Smooth muscle cell (in vitro differentiated cells): ENCODE results near the gene FOXN4. TPM values are rescaled to one million over a fixed set of nuclear protein-coding genes. Genes with fewer than 3 reads are reported as not detected.

Experiments used
- DNase-seq: peaks from one replicate; lab custom pipeline; 2025; ENCODE audit not compliant: unreplicated experiment; lab: John Stamatoyannopoulos, UW
- H2AFZ ChIP-seq: fragments of 200-600 bp; sonication (generic); 2 replicates; pipeline ENCODE4 v1.6.0; 2016; ENCODE audit warnings: antibody characterized with exemption, low read depth, mild to moderate bottlenecking
- H3F3A ChIP-seq: fragments of 200-600 bp; sonication (generic); 2 replicates; pipeline ENCODE4 v1.6.0; 2017; ENCODE audit warnings: antibody characterized with exemption, low read depth
- H3K27ac ChIP-seq: fragments of 200-600 bp; sonication (generic); 2 replicates; pipeline ENCODE4 v1.5.1; 2016; ENCODE audit warnings: low read depth, mild to moderate bottlenecking
- H3K27me3 ChIP-seq: fragments of 200-600 bp; sonication (generic); 2 replicates; pipeline ENCODE4 v1.6.1; 2016; ENCODE audit warnings: low read depth, mild to moderate bottlenecking
- H3K36me3 ChIP-seq: fragments of 200-600 bp; sonication (generic); 2 replicates; pipeline ENCODE4 v1.5.1; 2016; ENCODE audit warnings: low read depth
- H3K4me1 ChIP-seq: fragments of 200-600 bp; sonication (generic); 2 replicates; pipeline ENCODE4 v1.5.1; 2016; ENCODE audit warnings: low read depth
- H3K4me2 ChIP-seq: fragments of 200-600 bp; sonication (generic); 2 replicates; pipeline ENCODE4 v1.6.0; 2016; ENCODE audit warnings: mild to moderate bottlenecking
- H3K4me3 ChIP-seq: fragments of 200-600 bp; sonication (generic); 2 replicates; pipeline ENCODE4 v1.5.1; 2016; ENCODE audit warnings: mild to moderate bottlenecking
- H3K79me2 ChIP-seq: fragments of 200-600 bp; sonication (generic); 2 replicates; pipeline ENCODE4 v1.6.0; 2016; ENCODE audit warnings: low read depth, mild to moderate bottlenecking
- H3K9ac ChIP-seq: fragments of 200-600 bp; sonication (generic); 2 replicates; pipeline ENCODE4 v1.6.0; 2016; ENCODE audit warnings: low read depth
- H3K9me3 ChIP-seq: fragments of 200-600 bp; sonication (generic); replicated peaks from 2 replicates; pipeline ENCODE4 v1.5.1; 2016; ENCODE audit warnings: low read depth
- H4K20me1 ChIP-seq: fragments of 200-600 bp; sonication (generic); 2 replicates; pipeline ENCODE4 v1.6.0; 2016; ENCODE audit warnings: low read depth
- WGBS: methylation state at CpG from one replicate; pipeline ENCODE4 v1.1.7; 2016; ENCODE audit warnings: low lambda C conversion rate; 5-methylcytosine and 5-hydroxymethylcytosine counted together
- polyA plus RNA-seq: library from polyadenylated mRNA; unstranded; fragments of >200 nt; fragmentation: Nextera tagmentation; extraction: Ambion mirVana; gene quantifications from 2 replicates; pipeline ENCODE4 v1.2.1, GENCODE V29; 2016
- total RNA-seq: library from RNA; depleted of rRNA; stranded (reverse); fragments of >200 nt; gene quantifications from 2 replicates; pipeline ENCODE4 v1.2.3, GENCODE V29; 2014
- TF ChIP-seq, protein P1 (sequence below): fragments of 200-600 bp; sonication (generic); IDR thresholded peaks from 2 replicates; pipeline ENCODE4 v1.5.1; 2017; ENCODE audit warnings: borderline replicate concordance, mild to moderate bottlenecking, antibody characterized with exemption; ENCODE audit not compliant: insufficient read depth, poor library complexity, severe bottlenecking

Gene FOXN4
- total and polyA plus RNA-seq, 2 experiments from 2014 or later: not detected

DNA sequence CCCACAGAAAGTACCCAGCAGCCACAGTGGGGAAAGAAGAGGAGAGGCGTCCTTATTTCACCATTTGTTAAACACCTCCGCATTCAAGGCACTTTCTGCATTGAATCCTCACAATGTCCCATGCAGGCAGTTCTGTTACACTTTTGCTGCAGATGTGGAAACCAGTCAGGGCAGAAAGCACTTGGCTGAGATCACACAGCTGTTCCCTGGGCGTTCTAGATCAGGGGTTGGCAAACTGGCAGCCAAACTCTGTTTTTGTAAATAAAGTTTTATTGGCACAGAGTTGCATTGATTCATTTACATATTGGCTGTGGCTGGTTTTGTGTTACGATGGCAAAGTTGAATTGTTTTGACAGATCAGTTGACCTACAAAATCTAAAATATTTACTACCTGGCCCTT, 20.1 kb downstream of the FOXN4 start:
- Histone ChIP-seq H3K9me3 (no peaks in the 10 kb centered on the region), H3K9ac (no peak overlapping the region), H3K27me3 (no peaks in the 10 kb centered on the region), H3K27ac (no peak overlapping the region), H3K4me2 (no peak overlapping the region), H3K36me3 (no peaks in the 10 kb centered on the region), H2AFZ (no peak overlapping the region), H4K20me1 (no peaks in the 10 kb centered on the region), H3K4me3 (no peak overlapping the region), H3K4me1 (peaks cover 10% of the 10 kb centered on the region), H3K79me2 (no peaks in the 10 kb centered on the region), H3F3A (no peaks in the 10 kb centered on the region)
- DNase-seq: no peak
- TF ChIP-seq, protein P1, sequence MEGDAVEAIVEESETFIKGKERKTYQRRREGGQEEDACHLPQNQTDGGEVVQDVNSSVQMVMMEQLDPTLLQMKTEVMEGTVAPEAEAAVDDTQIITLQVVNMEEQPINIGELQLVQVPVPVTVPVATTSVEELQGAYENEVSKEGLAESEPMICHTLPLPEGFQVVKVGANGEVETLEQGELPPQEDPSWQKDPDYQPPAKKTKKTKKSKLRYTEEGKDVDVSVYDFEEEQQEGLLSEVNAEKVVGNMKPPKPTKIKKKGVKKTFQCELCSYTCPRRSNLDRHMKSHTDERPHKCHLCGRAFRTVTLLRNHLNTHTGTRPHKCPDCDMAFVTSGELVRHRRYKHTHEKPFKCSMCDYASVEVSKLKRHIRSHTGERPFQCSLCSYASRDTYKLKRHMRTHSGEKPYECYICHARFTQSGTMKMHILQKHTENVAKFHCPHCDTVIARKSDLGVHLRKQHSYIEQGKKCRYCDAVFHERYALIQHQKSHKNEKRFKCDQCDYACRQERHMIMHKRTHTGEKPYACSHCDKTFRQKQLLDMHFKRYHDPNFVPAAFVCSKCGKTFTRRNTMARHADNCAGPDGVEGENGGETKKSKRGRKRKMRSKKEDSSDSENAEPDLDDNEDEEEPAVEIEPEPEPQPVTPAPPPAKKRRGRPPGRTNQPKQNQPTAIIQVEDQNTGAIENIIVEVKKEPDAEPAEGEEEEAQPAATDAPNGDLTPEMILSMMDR: no peak
- 88% methylated on average over 4 of the region's 4 CpGs for WGBS

DNA sequence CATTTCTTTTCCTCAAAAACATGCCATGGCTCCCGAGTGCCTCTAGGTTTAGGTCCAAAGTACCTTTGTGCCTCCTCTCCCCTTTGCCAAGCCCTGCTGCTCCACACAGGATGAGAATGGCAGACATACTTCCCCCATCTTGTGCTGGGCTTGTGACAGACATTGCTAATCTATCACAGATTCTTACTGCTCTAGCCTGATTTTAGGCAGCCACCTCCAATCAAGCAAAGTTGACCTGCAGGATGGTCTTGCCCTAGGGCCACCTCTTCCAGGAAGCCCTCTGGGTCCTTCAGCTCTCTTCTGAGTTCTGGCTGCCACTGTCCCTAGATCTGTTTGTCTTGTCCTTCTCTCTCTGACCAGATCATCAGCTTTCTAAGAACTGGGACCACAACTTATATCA, 20.5 kb downstream of the FOXN4 start:
- Histone ChIP-seq H3K79me2 (no peaks in the 10 kb centered on the region), H3K27me3 (no peaks in the 10 kb centered on the region), H3K36me3 (no peaks in the 10 kb centered on the region), H3F3A (no peaks in the 10 kb centered on the region), H4K20me1 (no peaks in the 10 kb centered on the region), H3K27ac (no peak overlapping the region), H3K4me1 (peaks cover 10% of the 10 kb centered on the region), H3K4me3 (no peak overlapping the region), H3K4me2 (no peak overlapping the region), H3K9ac (no peak overlapping the region), H2AFZ (no peak overlapping the region), H3K9me3 (no peaks in the 10 kb centered on the region)
- DNase-seq: no peak
- 84% methylated on average over 1 of the region's 1 CpG for WGBS
- TF ChIP-seq, protein P1: no peak

DNA sequence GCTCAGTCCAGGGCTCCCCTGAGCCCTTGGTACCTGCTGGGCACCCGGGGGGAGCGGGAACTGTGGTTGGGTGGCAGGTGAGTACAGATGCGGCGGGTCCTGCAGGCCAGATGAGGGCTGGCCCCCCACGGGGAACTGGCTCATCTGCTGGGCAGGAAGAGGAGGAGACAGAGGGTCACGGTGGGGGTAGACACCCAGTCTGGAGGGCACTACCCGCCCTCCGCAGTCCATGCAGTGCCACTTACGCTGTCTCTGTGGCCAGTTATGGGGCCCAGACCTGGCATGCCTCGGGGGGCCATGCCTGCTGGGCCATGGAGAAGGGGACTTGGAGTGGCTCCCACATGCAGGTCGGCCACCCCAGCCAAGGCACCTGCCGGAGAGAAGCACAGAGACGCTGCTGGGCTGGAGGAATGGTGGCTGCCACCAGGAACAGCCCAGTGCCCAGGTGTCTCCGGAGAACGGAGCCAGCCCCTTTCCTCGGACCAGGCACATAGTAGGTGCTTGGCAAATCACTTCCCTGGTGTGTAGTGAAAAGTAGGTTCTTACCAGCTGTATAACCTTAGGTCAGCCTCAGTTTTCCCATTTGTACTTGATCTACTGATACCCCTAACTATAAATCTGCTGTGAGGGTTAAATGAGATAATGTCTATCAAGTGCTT, 21.1 kb downstream of the FOXN4 start:
- H3K4me1 ChIP-seq: peaks cover 10% of the 10 kb centered on the region
- H3K9ac ChIP-seq: no peak overlapping the region
- H3F3A ChIP-seq: no peaks in the 10 kb centered on the region
- no peak overlapping the region for H3K4me2 ChIP-seq
- H2AFZ ChIP-seq: no peak overlapping the region
- TF ChIP-seq, protein P1: no peak
- H3K9me3 ChIP-seq: no peaks in the 10 kb centered on the region
- 93% methylated on average over 16 of the region's 16 CpGs for WGBS
- no peak overlapping the region for H3K27ac ChIP-seq
- no peaks in the 10 kb centered on the region for H4K20me1 ChIP-seq
- no peak for DNase-seq
- H3K36me3 ChIP-seq: no peaks in the 10 kb centered on the region
- H3K4me3 ChIP-seq: no peak overlapping the region
- H3K79me2 ChIP-seq: no peaks in the 10 kb centered on the region
- no peaks in the 10 kb centered on the region for H3K27me3 ChIP-seq

DNA sequence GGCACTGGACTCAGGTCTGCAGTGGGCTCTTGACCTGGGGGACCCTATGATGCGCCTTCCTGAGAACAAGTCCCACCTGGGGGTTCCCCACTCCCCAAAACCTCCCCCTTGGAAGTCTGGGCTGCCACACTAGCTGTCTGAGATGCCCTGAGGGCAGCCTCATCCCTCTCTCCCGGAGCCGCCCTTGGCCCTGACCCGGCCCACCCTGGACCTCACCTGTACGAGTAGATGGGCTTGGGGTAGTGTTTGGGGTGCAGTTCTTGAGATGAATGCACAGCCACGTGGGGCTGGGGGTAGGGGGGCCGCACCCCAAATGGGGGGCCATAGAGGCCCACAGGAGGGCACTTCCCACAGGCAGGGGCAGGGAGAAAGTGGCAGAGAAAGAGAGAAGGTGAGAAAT, 21.9 kb downstream of the FOXN4 start:
- no peak for DNase-seq
- TF ChIP-seq, protein P1: no peak
- Histone ChIP-seq H3K79me2 (no peaks in the 10 kb centered on the region), H3K4me2 (no peak overlapping the region), H3K9ac (no peak overlapping the region), H3K27me3 (no peaks in the 10 kb centered on the region), H4K20me1 (no peaks in the 10 kb centered on the region), H3K36me3 (no peaks in the 10 kb centered on the region), H3K9me3 (no peaks in the 10 kb centered on the region), H2AFZ (no peak overlapping the region), H3K27ac (no peak overlapping the region), H3F3A (no peaks in the 10 kb centered on the region), H3K4me3 (no peak overlapping the region), H3K4me1 (peaks cover 10% of the 10 kb centered on the region)
- 91% methylated on average over 2 of the region's 7 CpGs for WGBS
